ENCODE data around the gene TFB2M.
"Not testable (repeated sequence)": the region's sequence is repeated elsewhere in the genome, so short reads cannot be mapped to it uniquely, and the experiment has no call there.

Gene TFB2M

DNA sequence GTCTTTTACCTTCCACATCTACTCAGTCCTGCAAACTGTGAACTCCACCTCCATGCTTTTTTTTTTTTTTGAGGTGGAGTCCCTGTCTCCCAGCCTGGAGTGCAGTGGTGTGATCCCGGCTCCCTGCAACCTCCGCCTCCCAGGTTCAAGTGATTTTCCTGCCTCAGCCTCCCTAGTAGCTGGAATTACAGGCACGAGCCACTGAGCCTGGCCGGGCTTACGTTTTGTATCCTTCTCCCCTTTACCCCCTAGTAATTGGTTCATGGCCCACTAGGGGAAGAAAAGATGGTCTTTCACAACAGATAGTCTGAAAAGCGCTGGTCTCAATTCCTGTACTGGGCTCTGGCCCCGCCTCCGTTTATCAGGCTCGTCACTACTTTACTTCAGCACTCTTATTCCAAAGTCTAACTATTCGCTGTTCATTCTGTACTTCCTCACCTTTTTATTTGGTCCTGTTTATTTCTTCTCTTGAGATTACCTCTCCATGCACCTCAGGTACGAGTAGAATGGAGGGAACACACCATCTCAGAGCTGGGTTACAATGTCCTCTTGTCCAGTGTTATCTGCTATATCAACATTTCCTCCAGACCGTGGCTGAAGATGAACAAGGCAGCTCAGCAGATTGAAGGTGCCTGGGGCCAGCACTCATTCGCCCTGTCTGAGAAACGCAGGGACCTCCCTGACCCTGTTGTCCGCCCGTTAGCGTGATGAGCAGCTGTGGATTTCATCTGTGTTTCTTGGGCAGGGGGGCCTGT, 16.4 kb upstream of the TFB2M start:
- no peak for DNase-seq (ENCODE audit: low spot score)

DNA sequence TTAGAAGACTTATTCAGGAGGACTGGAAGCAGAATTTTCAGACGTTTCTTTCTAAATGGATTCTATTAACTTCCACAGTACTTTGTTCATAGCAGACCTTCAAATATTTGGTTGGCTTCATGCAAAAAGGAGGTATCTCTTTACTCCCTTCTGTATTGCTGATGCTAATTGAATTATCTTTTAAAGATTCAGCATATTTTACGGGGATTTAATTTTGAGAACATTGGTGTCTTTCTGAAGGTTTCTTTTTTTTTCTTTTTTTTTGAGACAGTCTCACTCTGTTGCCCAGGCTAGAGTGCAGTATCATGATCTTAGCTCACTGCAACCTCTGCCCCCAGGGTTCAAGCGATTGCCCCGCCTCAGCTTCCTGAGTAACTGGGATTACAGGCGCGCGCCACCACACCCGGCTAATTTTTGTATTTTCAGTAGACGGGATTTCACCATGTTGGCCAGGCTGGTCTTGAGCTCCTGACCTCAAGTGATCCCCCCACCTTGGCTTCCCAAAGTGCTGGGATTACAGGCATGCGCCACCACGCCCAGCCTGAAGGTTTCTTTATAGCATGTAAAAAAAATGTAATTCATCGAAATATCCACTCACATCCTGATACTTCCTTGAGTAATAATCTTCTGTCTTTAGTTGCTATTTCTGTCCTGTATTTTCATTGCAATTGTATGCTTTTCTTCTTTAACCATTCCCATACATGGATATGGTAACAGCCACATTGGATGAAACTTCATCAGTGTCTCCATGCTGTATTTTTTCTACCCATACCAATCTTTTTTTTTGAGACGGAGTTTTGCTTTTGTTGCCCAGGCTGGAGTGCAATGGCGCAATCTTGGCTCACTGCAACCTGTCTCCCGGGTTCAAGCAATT, 14.7 kb upstream of the TFB2M start:
- DNase-seq (ENCODE audit: low spot score): no peak

DNA sequence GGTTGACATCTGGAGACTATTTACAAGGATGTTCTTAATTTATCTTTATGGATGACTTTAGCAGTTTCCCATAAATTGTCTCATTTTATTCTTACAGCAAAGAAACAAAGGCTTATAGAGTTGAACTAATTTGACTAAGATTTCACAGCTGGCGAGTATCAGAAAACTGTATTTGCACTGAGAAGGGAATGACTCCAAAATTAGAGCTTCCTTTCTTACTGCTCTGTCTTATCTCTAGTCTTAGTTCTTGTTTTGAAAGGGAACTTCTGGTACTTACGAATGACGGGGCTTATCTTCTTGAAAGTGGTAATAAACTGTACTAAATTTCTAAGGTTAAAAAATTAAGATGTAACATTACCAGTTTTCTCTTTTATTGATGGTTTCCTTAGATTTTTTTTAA, 13.8 kb upstream of the TFB2M start:
- no peak for DNase-seq (ENCODE audit: low spot score)

DNA sequence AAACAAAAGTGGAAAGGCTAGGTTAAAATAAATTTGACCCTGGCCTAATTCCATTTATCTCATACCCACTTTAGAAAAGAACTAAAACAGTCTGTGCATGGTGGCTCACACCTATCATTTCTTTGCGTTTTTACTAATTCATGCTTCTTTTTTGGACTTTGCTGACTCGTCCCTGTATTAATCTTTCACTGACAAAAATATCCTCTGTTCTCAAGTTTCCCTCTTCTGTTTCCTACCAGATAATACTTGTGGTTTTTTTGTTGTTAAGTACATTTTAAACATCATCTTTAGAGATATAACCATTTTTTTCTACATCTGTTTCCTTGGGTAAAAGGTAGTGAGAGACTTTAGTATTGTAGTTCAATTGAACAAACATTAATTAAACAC, 11.7 kb upstream of the TFB2M start:
- DNase-seq (ENCODE audit: low spot score): no peak

DNA sequence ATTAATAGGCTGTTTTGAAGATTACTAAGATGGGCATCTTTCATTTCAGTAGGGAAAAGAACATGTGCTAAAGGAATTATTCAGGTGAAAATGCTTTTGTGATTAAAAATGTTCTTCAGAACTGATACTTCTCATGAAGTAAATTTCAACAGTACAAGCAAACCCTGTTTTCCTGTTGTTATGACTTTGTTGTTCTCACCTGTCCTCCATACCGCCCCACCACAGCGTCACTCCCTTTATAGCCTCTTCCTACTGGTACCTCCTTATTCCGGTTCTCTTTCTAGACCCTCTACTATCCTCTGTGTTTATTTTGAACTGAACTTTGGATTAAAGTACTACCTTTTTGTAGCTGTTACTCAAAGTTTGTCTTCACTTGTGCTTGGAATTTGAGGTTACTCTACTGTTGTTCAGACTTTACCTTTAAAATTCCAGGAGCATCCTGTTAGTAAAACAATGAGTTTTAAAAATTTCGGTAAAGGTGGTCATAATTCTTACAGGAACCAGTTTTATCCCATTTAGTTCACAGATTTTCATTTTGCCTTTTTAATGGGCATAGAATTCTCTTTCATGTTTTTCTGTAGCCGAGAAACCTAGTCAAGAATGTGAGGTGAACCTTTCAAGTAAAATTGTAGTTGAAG, 11.1 kb upstream of the TFB2M start:
- DNase-seq (ENCODE audit: low spot score): no peak

DNA sequence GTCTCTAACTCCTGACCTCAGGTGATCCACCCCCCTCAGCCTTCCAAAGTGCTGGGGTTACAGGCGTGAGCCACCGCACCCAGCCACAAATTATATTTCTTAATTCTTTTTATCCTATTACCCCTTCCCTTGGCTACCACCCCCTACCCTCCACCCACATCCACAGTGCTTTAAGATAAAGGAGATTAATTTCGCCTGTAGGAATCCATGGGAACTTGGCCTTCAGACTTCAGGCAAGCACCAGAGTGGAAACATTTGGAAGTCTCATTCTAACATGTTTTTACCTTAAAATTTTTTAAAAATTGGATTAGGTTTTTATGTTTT, 10.6 kb upstream of the TFB2M start:
- DNase-seq (ENCODE audit: low spot score): no peak

DNA sequence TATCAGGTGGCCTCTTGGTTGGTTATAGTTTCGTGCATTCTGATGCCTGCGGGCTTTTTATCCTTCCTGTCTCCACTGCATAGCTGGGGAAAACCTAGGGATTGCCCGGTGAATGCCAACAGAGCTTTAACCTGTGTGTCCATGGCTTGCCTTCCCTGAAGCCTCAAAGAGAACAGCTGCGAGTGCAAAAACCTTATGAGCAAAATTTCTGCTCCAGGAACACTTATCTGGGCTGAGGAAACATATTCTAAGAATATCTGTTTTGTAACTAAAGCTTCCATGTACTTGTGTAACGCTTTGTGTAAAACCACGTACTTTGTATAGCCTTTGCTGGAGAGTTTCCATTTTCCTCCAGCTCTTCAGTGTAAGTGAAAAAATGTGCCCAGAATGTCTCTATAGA, 7.4 kb upstream of the TFB2M start:
- no peak for DNase-seq (ENCODE audit: low spot score)

DNA sequence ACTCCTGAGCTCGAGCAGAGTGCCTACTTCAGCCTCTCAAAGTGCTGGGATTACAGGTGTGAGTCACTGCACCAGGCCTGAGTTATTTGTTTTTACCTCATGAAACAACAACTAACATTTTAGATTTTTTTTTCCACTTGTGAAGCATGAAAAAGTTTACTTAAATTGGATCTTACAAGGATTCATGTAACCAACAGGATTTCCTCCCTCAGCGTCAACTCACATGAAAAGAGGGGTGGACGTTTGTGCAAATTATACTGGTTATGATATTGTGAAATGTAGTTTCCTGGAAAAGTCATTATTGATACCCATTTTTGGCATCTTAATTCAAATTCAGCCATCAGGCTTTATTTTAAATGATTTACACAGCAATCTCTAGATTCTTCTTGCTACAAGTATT, 6.7 kb upstream of the TFB2M start:
- DNase-seq (ENCODE audit: low spot score): no peak

DNA sequence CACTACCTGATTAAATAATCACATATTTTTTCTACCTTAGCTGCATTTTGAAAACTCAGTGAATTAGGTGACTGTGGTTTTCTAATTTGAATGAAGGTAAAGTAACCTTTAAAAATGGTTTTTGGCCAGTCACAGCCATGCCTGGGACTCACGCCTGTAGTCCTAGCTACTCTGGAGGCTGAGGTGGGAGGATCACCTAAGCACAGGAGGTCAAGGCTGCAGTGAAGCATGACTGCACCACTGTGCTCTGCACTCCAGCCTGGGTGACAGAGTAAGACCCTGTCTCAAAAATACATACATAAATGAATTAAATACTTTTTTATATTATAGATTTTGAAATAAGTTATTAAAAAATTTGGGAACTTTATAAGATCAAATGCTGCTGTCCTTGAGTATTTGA, 5.9 kb upstream of the TFB2M start:
- DNase-seq (ENCODE audit: low spot score): no peak

DNA sequence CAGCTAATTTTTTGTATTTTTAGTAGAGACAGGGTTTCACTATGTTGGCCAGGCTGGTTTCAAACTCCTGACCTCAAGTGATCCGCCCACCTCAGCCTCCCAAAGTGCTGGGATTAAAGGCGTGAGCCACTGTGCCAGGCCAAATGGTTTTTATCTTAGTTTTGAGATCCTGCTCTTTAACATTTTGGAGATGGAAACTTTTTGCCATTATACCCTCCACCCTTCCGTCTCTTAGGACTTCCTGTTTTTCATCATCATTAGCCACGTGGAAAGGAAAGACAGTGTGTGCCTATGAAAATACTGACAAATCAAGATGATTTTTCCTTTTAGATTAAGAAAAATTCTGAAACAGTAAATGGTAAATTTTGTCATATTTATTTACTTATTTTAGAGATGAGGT, 5.2 kb upstream of the TFB2M start:
- DNase-seq (ENCODE audit: low spot score): not testable (repeated sequence)

DNA sequence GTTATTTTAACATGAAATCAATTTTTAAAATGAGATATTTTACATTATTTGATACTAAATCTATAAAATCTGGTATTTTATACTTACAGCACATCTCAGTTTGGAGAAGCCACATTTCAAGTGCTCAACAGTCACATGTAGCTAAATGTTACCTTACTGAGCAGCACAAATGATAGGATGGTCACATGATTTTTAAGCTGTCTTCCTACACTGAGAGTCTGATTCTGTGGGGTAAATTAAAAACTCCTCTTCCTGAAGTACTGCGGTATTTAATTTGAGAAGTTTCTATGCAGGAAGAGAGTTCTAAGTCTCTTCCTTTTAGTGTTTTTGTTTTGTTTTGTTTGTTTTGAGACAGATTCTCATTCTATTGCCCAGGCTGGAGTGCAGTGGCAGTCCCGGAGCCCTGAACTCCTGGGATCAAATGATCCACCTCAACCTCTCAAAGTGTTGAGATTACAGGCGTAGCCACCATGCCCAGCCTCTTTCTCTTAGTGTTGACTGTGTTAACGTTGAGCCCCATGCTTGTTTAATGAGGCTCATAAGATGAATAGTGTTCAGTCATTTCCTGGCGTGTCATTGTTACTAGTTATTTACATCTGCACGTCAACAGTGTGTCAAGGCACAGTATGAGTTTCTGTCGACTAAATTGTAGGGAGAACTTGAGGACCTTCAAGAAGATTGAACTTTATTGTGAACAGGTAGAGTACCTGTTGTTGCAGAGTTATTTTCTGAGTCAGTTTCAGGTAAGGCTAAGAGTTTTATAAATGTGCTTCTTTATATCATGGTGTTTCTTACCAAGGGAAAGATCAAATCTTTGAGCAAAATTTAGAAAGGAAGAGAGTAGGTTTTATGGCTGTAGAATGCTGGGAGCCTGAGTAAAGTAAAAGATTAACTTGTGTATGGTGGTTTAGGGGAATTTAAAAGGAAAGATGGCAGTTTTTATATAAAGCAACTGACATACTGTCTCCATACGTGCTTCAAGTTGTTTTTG, 3.5 kb upstream of the TFB2M start:
- peak; percentile 12 for DNase-seq (ENCODE audit: low spot score)

DNA sequence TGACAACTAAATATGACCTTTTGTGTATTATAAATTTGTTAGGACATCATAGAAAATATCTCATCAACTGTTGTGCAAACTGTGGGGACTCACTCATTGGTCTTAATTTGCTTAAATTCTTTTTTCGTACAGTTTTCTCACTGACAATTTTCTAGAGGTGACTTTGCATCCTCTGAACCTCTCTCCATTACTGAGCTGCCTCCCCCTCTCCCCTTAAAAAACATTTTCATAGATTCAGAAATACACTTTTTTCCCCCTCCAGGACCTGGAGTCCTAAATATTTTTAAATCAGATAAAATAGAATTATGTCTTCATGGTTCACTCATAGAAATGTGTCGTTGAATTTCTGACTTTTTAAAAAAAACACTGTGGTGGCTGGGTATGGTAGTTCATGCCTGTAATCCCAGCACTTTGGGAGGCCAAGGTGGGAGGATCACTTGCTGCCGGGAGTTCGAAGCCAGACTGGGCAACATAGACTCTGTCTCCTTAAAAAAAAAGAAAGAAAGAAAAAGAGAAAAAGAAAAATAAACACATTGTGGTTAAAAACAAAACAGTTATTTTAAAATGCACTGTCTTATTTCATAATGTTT, 1.7 kb upstream of the TFB2M start:
- no peak for DNase-seq (ENCODE audit: low spot score)

DNA sequence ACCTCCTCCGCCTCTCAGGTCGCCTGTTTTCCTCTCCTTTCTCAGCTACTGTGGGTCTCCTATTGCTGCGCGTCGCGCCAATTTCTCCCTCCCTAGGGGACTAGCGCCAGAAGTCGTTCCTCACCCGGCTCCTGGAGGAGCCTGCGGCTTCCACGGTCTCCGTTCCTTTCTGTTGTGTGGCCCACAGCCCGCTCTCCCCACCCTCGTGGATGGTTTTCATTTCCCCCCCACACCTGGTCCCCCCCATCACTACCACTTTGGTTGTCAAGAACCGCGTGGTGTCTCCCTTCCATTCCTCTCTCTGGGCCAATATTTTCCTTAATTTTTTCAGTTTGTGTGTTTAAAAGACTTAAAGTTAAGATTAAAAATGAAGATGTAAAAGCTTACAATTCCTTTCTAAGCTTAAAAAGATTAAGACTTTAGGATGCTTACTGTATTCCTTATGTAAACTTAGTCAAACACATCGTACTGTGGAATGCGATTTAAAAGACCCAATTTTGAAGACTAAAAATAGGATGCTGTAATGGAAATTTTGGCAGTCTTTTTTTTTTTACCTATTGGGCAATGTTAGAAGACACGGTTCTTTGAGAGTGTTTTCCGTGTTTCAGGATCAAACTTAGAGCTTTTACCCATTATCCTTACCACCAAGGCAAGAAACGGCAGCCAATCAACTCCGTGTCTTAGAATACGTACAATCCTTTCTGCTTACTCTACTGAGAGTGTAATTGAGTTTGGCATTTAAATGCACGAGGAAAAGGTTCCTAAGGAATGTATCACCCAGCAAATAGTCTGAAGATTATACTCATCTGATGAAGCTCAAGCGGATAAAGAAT, 968 bp upstream of the TFB2M start:
- DNase-seq (ENCODE audit: low spot score): peak; percentile 44

DNA sequence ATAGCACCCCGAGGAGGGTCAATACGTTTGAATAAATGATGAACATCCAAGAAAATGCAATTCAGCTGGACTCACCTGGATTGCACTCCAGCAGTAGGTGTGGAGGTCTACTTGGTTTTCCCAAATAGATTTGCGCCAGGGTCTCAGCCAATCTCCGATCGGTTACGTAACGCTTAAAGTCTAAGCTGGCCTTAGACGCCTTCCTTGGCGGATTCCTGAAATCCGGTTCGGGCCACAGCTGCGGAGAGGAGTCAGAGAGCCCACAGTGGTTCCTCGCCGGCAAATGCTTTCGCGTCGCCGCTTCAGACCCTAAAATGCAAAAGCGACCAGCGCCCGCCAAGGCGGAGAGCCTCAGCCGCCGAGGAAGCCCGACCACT, 322 bp downstream of the TFB2M start:
- DNase-seq (ENCODE audit: low spot score): no peak

DNA sequence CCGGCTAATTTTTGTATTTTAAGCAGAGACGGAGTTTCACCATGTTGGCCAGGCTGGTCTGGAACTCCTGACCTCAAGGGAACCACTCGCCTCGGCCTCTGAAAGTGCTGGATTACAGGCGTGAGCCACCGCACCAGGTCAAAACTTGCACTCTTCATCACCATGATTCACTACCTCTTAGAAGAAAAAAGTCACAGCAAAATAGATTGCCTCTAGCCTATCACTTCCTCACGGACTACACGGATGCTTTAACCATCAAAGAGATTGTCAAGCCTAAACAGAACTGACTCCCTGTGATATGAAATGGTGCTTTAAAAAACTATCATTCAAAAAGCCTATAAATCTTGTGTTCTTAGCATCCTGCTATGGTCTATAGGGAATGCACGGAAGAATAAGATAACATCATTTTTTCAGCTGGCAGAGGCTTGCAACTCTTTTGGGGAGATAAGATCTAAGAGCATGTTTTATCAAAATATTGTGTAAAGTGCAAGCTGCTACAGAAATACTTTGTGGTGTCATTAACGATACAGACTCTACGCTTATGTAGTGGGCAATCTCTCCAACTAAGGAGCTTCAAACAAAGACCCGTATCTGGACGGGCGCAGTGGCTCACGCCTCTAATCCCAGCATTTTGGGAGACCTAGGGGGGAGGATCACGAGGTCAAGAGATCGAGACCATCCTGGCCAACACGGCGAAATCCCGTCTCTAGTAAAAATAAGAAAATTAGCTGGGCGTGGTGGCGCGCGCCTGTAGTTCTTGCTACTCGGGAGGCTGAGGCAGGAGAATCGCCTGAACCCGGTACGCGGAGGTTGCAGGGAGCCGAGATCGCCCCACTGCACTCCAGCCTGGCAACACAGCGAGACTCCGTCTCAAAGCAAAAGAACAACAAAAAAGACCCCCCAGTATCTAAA, 966 bp downstream of the TFB2M start:
- DNase-seq (ENCODE audit: low spot score): no peak

DNA sequence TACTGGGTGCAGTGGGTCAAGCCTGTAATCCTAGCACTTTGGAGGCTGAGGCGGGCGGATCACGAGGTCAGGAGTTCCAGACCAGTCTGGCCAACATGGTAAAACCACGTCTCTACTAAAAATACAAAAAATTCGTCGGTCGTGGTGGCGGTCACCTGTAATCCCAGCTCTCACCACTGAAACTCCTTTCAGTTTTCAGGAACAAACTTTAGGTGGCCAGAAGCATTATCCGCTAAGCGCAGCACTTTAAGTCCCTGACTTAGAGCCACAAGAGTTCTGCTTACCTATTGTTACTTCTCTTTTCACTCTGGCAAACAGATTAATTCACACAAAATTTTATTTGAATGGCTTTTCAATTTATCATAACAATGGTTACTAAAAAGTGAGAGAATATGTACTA, 5.2 kb downstream of the TFB2M start:
- DNase-seq (ENCODE audit: low spot score): not testable (repeated sequence)

DNA sequence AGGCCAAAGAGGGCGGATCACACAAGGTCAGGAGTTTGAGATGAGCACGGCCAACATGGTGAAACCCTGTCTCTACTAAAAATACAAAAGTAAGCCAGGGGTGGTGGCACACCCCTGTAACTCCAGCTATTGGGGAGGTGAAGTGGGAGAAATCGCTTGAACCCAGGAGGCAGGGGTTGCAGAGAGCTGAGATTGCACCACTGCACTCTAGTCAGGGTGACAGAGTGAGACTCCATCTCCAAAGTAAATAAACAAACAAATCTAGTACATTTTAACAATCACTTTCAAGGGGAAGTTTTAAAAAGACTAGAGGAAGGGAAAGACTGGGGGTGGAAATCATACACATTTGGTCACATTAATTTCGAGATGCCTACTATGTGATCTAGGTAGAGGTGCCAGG, 6.8 kb downstream of the TFB2M start:
- no peak for DNase-seq (ENCODE audit: low spot score)

DNA sequence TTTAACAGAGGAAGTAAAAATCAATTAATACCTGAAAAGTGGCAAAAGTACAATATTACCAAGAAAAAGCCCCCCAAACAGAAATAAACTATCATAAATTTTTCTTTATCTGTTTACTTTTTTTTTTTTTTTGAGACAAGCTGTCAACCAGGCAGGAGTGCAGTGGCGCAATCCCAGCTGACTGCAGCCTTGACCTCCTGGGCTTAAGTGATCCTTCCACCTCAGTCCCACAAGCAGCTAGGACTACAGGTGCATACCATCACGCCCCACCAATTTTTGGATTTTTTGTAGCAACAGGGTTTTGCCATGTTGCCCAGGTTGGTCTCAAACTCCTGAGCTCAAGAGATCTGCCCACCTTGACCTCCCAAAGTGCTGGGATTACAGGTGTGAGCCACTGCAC, 8.0 kb downstream of the TFB2M start:
- DNase-seq (ENCODE audit: low spot score): no peak

DNA sequence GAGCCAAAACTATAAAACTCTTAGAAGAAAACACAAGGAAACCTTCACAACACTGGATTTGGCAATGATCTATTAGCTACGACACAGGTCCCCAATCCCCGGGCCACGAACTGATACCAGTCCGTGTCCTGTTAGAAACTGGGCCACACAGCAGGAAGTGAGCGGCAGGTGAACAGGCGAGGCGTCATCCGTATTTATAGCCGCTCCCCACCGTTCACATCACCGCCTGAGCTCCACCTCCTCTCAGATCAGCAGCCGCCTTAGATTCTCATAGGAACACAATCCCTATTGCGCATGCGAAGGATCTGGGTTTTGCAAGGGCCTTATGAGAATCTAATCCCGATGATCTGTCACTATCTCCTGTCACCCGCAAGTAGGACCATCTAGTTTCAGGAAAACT, 11.9 kb downstream of the TFB2M start:
- DNase-seq (ENCODE audit: low spot score): no peak

DNA sequence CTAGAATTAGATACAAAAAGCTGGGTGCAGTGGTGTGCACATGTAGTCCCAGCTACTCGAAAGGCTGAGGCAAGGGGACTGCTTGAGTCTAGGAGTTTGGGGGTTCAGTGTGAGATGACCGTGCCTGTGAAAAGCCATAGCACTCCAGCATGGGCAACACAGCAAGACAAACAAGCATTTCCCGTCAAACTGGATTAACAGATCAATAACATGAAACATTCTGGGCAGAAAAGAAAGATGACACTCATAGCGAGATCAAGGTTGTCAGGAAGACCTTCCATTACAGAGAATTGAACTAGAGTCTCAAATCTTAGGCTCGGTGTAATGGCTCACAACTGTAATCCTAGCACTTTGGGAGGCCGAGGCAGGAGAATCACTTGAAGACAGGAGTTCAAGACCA, 14.0 kb downstream of the TFB2M start:
- DNase-seq (ENCODE audit: low spot score): no peak
